ENCODE measurements around the gene TIAM2. TPM values are rescaled to one million over a fixed set of nuclear protein-coding genes. Genes with fewer than 3 reads are reported as not detected.
"Not testable (repeated sequence)": the region's sequence is repeated elsewhere in the genome, so short reads cannot be mapped to it uniquely, and the experiment has no call there.

Gene TIAM2
- total RNA-seq, 1 donor from 2014 or later: 2.4 TPM

DNA sequence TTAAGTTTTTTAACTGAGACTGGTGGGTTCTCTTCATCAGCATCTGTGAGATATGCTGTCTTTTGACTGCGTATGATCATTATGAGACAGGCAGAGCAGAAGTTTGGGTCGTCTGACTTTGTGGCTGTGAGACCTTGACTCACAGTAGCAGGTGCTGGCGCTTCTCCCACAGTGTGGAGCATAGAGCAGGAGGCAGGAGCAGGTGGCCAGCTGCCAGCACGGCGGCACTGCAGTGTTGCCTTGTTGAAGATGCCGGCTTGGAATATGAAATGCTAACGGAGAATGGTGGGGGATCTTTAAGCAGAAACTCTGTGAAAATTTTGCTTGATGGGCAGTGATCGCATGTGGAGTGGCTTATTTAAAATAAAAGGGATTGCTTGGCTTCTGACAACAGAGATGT lies 105.0 kb downstream of the TIAM2 start:
- no peak overlapping the region for H3K4me3 ChIP-seq (ENCODE audit: low read depth, low read length)
- DNase-seq (ENCODE audit: low read depth): no peak

GRCh38 chr6:155100591-155100990 lies 105.5 kb downstream of the TIAM2 start:
- DNase-seq (ENCODE audit: low read depth) (no peak), FAIRE-seq (no peak)
- TF ChIP-seq, protein P1, sequence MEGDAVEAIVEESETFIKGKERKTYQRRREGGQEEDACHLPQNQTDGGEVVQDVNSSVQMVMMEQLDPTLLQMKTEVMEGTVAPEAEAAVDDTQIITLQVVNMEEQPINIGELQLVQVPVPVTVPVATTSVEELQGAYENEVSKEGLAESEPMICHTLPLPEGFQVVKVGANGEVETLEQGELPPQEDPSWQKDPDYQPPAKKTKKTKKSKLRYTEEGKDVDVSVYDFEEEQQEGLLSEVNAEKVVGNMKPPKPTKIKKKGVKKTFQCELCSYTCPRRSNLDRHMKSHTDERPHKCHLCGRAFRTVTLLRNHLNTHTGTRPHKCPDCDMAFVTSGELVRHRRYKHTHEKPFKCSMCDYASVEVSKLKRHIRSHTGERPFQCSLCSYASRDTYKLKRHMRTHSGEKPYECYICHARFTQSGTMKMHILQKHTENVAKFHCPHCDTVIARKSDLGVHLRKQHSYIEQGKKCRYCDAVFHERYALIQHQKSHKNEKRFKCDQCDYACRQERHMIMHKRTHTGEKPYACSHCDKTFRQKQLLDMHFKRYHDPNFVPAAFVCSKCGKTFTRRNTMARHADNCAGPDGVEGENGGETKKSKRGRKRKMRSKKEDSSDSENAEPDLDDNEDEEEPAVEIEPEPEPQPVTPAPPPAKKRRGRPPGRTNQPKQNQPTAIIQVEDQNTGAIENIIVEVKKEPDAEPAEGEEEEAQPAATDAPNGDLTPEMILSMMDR (IDR thresholded peaks at IDR 0.05; ENCODE audit: insufficient read depth, low read length, severe bottlenecking): no peak
- Histone ChIP-seq H3K27me3 (ENCODE audit: control insufficient read depth, insufficient read depth, low read length) (no peaks in the 10 kb centered on the region), H3K4me3 (ENCODE audit: low read depth, low read length) (no peak overlapping the region), H3K36me3 (ENCODE audit: control insufficient read depth, insufficient read depth, low read length) (no peaks in the 10 kb centered on the region)

More for the DNA sequence above, 105.0 kb downstream of the TIAM2 start:
- TF ChIP-seq, protein P1 (IDR thresholded peaks at IDR 0.05; ENCODE audit: insufficient read depth, low read length, severe bottlenecking): no peak
- no peaks in the 10 kb centered on the region for H3K36me3 ChIP-seq (ENCODE audit: control insufficient read depth, insufficient read depth, low read length)
- FAIRE-seq: no peak
- no peaks in the 10 kb centered on the region for H3K27me3 ChIP-seq (ENCODE audit: control insufficient read depth, insufficient read depth, low read length)

GRCh38 chr6:155103083-155103645 lies 108.0 kb downstream of the TIAM2 start:
- not testable (repeated sequence) for H3K27me3 ChIP-seq (ENCODE audit: control insufficient read depth, insufficient read depth, low read length); H3K4me3 ChIP-seq (ENCODE audit: low read depth, low read length); H3K36me3 ChIP-seq (ENCODE audit: control insufficient read depth, insufficient read depth, low read length); DNase-seq (ENCODE audit: low read depth); FAIRE-seq

GRCh38 chr6:155103816-155104366 lies 108.8 kb downstream of the TIAM2 start:
- no peaks in the 10 kb centered on the region for H3K36me3 ChIP-seq (ENCODE audit: control insufficient read depth, insufficient read depth, low read length)
- H3K4me3 ChIP-seq (ENCODE audit: low read depth, low read length): no peak overlapping the region
- no peak for FAIRE-seq
- TF ChIP-seq, protein P1 (IDR thresholded peaks at IDR 0.05; ENCODE audit: insufficient read depth, low read length, severe bottlenecking): no peak
- H3K27me3 ChIP-seq (ENCODE audit: control insufficient read depth, insufficient read depth, low read length): no peaks in the 10 kb centered on the region
- no peak for DNase-seq (ENCODE audit: low read depth)

DNA sequence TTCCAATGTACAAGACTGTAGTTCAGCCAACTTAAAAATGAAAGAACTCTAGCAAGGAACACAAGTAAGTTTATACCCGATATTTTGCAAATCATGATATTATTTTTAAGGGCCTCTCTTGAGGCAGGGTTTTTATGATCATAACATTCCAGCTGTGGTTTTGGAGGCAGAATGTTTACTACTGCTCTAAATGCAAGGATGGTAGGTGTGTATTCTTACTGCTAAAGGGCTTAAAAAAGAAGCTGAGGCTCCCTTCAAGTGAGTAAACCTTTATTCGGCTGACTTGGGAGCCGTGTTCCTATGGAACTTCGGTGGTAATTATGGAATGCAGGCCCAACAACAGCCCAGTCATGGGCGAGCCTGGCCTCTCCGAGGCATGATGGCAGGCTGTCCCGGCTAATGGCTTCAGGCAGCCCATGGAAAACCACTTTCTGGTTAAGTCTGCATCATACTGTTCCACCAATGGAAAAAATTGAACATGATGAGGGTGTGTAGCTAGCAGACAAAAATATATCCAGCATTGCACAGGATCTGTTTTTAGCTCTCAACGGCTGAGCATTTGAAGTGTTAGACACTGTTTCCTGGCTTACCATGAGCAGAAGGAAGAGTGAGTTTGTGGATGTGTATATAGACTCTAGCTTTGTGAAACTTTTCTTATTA lies 111.5 kb downstream of the TIAM2 start:
- TF ChIP-seq, protein P1 (IDR thresholded peaks at IDR 0.05; ENCODE audit: insufficient read depth, low read length, severe bottlenecking): no peak
- no peaks in the 10 kb centered on the region for H3K27me3 ChIP-seq (ENCODE audit: control insufficient read depth, insufficient read depth, low read length)

DNA sequence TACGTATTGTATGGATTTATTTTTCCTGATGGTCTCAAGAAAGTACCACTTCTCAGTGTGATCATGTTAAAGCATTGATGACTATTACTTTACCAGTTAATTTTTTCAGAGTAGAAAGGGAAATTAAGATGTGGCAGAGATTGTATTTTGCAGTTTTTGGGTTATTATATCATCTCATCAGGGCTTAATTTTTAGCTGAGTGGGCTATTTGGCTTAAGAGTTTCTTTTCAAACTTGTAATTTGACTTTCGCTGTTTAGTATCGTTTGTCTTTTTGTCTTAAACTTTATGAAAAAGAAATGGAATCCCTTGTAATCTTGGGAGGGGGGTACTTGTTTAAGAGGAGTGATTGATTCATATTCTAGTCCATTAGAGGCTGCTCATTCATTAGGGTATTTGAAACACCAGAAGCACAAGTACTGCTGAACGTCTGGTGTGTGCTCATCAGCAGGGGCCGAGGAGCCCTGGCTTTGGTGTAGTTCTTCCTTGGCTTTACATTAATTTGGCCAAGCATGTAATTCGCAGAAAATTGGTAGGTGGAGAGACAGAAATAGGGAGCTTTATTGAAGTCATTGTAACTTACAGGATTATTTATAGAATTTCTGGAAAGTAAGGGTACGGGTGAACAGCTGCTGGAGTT lies 112.4 kb downstream of the TIAM2 start:
- FAIRE-seq: no peak
- H3K4me3 ChIP-seq (ENCODE audit: low read depth, low read length): no peak overlapping the region
- TF ChIP-seq, protein P1 (IDR thresholded peaks at IDR 0.05; ENCODE audit: insufficient read depth, low read length, severe bottlenecking): no peak
- H3K27me3 ChIP-seq (ENCODE audit: control insufficient read depth, insufficient read depth, low read length): no peaks in the 10 kb centered on the region
- no peak for DNase-seq (ENCODE audit: low read depth)
- H3K36me3 ChIP-seq (ENCODE audit: control insufficient read depth, insufficient read depth, low read length): no peaks in the 10 kb centered on the region

More for the DNA sequence above, 111.5 kb downstream of the TIAM2 start:
- H3K36me3 ChIP-seq (ENCODE audit: control insufficient read depth, insufficient read depth, low read length): no peaks in the 10 kb centered on the region
- DNase-seq (ENCODE audit: low read depth): no peak
- no peak overlapping the region for H3K4me3 ChIP-seq (ENCODE audit: low read depth, low read length)
- FAIRE-seq: no peak
